NCI-H146 treated with DMSO at 0.1 percent for 48 hours (cell line): ENCODE data around the gene SLC48A1.
A peak's percentile ranks its signal among the peaks of the same experiment; 100 is the strongest.
"Not testable (repeated sequence)": the region's sequence is repeated elsewhere in the genome, so short reads cannot be mapped to it uniquely, and the experiment has no call there.

Experiments
- DNase-seq: peaks from one replicate; lab custom pipeline; 2025; ENCODE audit not compliant: unreplicated experiment; lab: John Stamatoyannopoulos, UW

The SLC48A1 gene

GRCh38 chr12:47808050-47808449 lies 35.0 kb downstream of the SLC48A1 start:
- DNase-seq = peak; percentile 17

- DNase-seq = no peak
Measured at GRCh38 chr12:47808574-47809365, 35.7 kb downstream of the SLC48A1 start.

- DNase-seq = not testable (repeated sequence)
Measured at GRCh38 chr12:47809518-47809917, 36.5 kb downstream of the SLC48A1 start.

GRCh38 chr12:47811072-47811396 lies 38.0 kb downstream of the SLC48A1 start:
- DNase-seq = no peak

- DNase-seq = no peak
Measured at GRCh38 chr12:47811581-47812484, 38.8 kb downstream of the SLC48A1 start.

GRCh38 chr12:47812797-47813510 lies 39.9 kb downstream of the SLC48A1 start:
- DNase-seq = no peak

- no peak for DNase-seq
Measured at GRCh38 chr12:47813511-47814196, 40.6 kb downstream of the SLC48A1 start.

- no peak for DNase-seq
Measured at GRCh38 chr12:47814539-47815170, 41.6 kb downstream of the SLC48A1 start.

GRCh38 chr12:47815447-47815846 lies 42.4 kb downstream of the SLC48A1 start:
- not testable (repeated sequence) for DNase-seq

GRCh38 chr12:47816403-47817271 lies 43.6 kb downstream of the SLC48A1 start:
- peak; percentile 18 for DNase-seq

- DNase-seq = no peak
Measured at GRCh38 chr12:47817272-47818006, 44.4 kb downstream of the SLC48A1 start.

- DNase-seq = no peak
Measured at GRCh38 chr12:47818007-47818376, 45.0 kb downstream of the SLC48A1 start.

- DNase-seq = no peak
Measured at GRCh38 chr12:47818467-47819137, 45.6 kb downstream of the SLC48A1 start.

GRCh38 chr12:47819138-47819895 lies 46.3 kb downstream of the SLC48A1 start:
- no peak for DNase-seq

GRCh38 chr12:47819896-47820630 lies 47.0 kb downstream of the SLC48A1 start, which contains the start of gene HDAC7:
TSS of gene HDAC7 (minus strand) at chr12:47819903. CDS start at chr12:47819785, 118 bp downstream.
- DNase-seq = peak; percentile 63

GRCh38 chr12:47820631-47821345 lies 47.8 kb downstream of the SLC48A1 start:
- DNase-seq = no peak
